Esophagus squamous epithelium (tissue), 5 donors: Measurements from ENCODE around the gene LMNTD1. TPM values are rescaled to one million over a fixed set of nuclear protein-coding genes. Genes with fewer than 3 reads are reported as not detected.

Experiments used
- DNase-seq: peaks from one replicate; lab custom pipeline; 2025; lab: John Stamatoyannopoulos, UW
- H3K27ac ChIP-seq, 4 donors: fragments of 200-600 bp; sonication (generic); one replicate each; pipeline ENCODE4 v1.5.1; 2016 to 2019; ENCODE audit warnings: mild to moderate bottlenecking in 1 of 4
- H3K27me3 ChIP-seq, 4 donors: fragments of 200-600 bp; sonication (generic); 1 replicate in 3 of 4; 2 replicates in 1 of 4; pipeline versions ENCODE4 v1.5.1 to v1.6.0; 2017 to 2021; ENCODE audit warnings: antibody characterized with exemption in 1 of 4
- H3K36me3 ChIP-seq, 3 donors: fragments of 200-600 bp; sonication (generic); one replicate each; pipeline ENCODE4 v1.5.1; 2016 to 2019
- H3K4me1 ChIP-seq, 3 donors: fragments of 200-600 bp; sonication (generic); one replicate each; pipeline ENCODE4 v1.5.1; 2017 to 2019
- H3K4me3 ChIP-seq, 4 donors: fragments of 200-600 bp; sonication (generic); 1 replicate in 3 of 4; 2 replicates in 1 of 4; pipeline ENCODE4 v1.5.1; 2016 to 2019; ENCODE audit warnings: mild to moderate bottlenecking in 2 of 4, moderate library complexity in 1 of 4
- H3K9me3 ChIP-seq, 3 donors: fragments of 200-600 bp; sonication (generic); one replicate each; pipeline ENCODE4 v1.5.1; 2016 to 2019
- CTCF ChIP-seq, 6 experiments: fragments of 450-650 bp in 4 of 6; fragments of 200-600 bp in 2 of 6; sonication (generic) in 2 of 6; IDR thresholded peaks; one replicate each; pipeline ENCODE4 v1.5.1; 2016 to 2019; ENCODE audit warnings: antibody characterized with exemption in 6 of 6, mild to moderate bottlenecking in 4 of 6, moderate library complexity in 4 of 6
- POLR2A ChIP-seq, 4 donors: fragments of 450-650 bp; IDR thresholded peaks; one replicate each; pipeline ENCODE4 v1.6.1; 2017; ENCODE audit warnings: antibody characterized with exemption in 4 of 4, mild to moderate bottlenecking in 4 of 4, moderate library complexity in 3 of 4
- WGBS, 2 donors: methylation state at CpG; one replicate each; pipeline ENCODE4 v1.1.5; 2018; 5-methylcytosine and 5-hydroxymethylcytosine counted together
- intact Hi-C: fragments of 100-400 bp; cut with DNase I; formaldehyde crosslinking; loops from one replicate; pipeline ENCODE4 v1.15.0; 2022
- total RNA-seq, 4 donors: library from RNA; depleted of rRNA; stranded (reverse); fragments of >200 nt; gene quantifications; one replicate each; pipeline ENCODE4 v1.1.0, GENCODE V29; 2016
- donor health status: DM: yes; HTN: yes; CAD: no.

LMNTD1 gene
- total RNA-seq, 4 donors from 2014 or later: not detected

GRCh38 chr12:25456474-25456873, 96.6 kb downstream of the LMNTD1 start:
- no peak for DNase-seq
- TF ChIP-seq CTCF (IDR thresholded peaks at IDR 0.05) (no peak), POLR2A (IDR thresholded peaks at IDR 0.05) (no peak)
- no peak overlapping the region for H3K27ac ChIP-seq
- no peaks in the 10 kb centered on the region for H3K36me3 ChIP-seq
- no peaks in the 10 kb centered on the region for H3K9me3 ChIP-seq
- H3K4me3 ChIP-seq: no peak overlapping the region
- peaks cover 0 to 8% (median 0%) of the 10 kb centered on the region in 3 donors for H3K4me1 ChIP-seq
- H3K27me3 ChIP-seq: no peaks in the 10 kb centered on the region
- 81 to 89% methylated on average over 4 of the region's 4 CpGs for WGBS, 2 donors
- intact Hi-C loops: no loop called here

GRCh38 chr12:25455696-25456095, 97.4 kb downstream of the LMNTD1 start:
- Histone ChIP-seq H3K4me1 (peaks cover 0 to 8% (median 0%) of the 10 kb centered on the region in 3 donors), H3K9me3 (no peaks in the 10 kb centered on the region), H3K4me3 (no peak overlapping the region), H3K27me3 (no peaks in the 10 kb centered on the region), H3K36me3 (no peaks in the 10 kb centered on the region), H3K27ac (no peak overlapping the region)
- TF ChIP-seq POLR2A (IDR thresholded peaks at IDR 0.05) (no peak), CTCF (IDR thresholded peaks at IDR 0.05) (no peak)
- 64 to 67% methylated on average over 2 of the region's 2 CpGs for WGBS, 2 donors
- intact Hi-C loops: no loop called here
- no peak for DNase-seq

GRCh38 chr12:25449007-25449406, 104.1 kb downstream of the LMNTD1 start:
- intact Hi-C loops: no loop called here

GRCh38 chr12:25447046-25447445, 106.0 kb downstream of the LMNTD1 start:
- no peaks in the 10 kb centered on the region for H3K9me3 ChIP-seq
- 76 to 84% methylated on average over 3 of the region's 3 CpGs for WGBS, 2 donors
- H3K4me3 ChIP-seq: no peak overlapping the region
- no peaks in the 10 kb centered on the region for H3K36me3 ChIP-seq
- TF ChIP-seq CTCF (IDR thresholded peaks at IDR 0.05) (no peak), POLR2A (IDR thresholded peaks at IDR 0.05) (no peak)
- H3K4me1 ChIP-seq: no peaks in the 10 kb centered on the region
- H3K27ac ChIP-seq: no peak overlapping the region
- H3K27me3 ChIP-seq: no peaks in the 10 kb centered on the region
- no peak for DNase-seq
- intact Hi-C loops: no loop called here

More at GRCh38 chr12:25449007-25449406, 104.1 kb downstream of the LMNTD1 start:
- H3K4me1 ChIP-seq: no peaks in the 10 kb centered on the region
- no peak overlapping the region for H3K4me3 ChIP-seq
- H3K36me3 ChIP-seq: no peaks in the 10 kb centered on the region
- no peaks in the 10 kb centered on the region for H3K9me3 ChIP-seq
- no peak for TF ChIP-seq CTCF (IDR thresholded peaks at IDR 0.05)
- TF ChIP-seq POLR2A (IDR thresholded peaks at IDR 0.05): no peak
- no peak overlapping the region for H3K27ac ChIP-seq
- H3K27me3 ChIP-seq: no peaks in the 10 kb centered on the region
- no peak for DNase-seq

GRCh38 chr12:25438638-25439037, 114.4 kb downstream of the LMNTD1 start:
- Histone ChIP-seq H3K4me1 (peaks cover 0 to 7% (median 4%) of the 10 kb centered on the region in 3 donors), H3K4me3 (no peak overlapping the region), H3K9me3 (no peaks in the 10 kb centered on the region), H3K27me3 (no peaks in the 10 kb centered on the region), H3K36me3 (no peaks in the 10 kb centered on the region), H3K27ac (no peak overlapping the region)
- no peak for DNase-seq
- intact Hi-C loops: loop anchor here (10.0 kb wide), 1 partner anchor 586 kb away; no protein-coding TSS in a partner anchor
- 88 to 100% methylated on average over 1 of the region's 1 CpG for WGBS, 2 donors
- TF ChIP-seq CTCF (IDR thresholded peaks at IDR 0.05) (no peak), POLR2A (IDR thresholded peaks at IDR 0.05) (no peak)
